Measurements from ENCODE around the gene STAM2. TPM values are rescaled to one million over a fixed set of nuclear protein-coding genes. Genes with fewer than 3 reads are reported as not detected.
"Not testable (repeated sequence)": the region's sequence is repeated elsewhere in the genome, so short reads cannot be mapped to it uniquely, and the experiment has no call there.

Gene STAM2
- total RNA-seq, 2 experiments from 2014 or later: 9.6 to 10.8 TPM

GRCh38 chr2:152189622-152190495, 14.3 kb upstream of the STAM2 start:
- intact Hi-C loops (cut with micrococcal nuclease): loop anchor here (1.0 to 5.0 kb wide), 4 partner anchors 225 to 552 kb away; no protein-coding TSS in a partner anchor
- DNase-seq: peak; percentile 49
- peaks cover 5% of the 10 kb centered on the region for H3K4me1 Mint-ChIP-seq (ENCODE audit: low read depth)
- CTCF ChIA-PET: interaction anchor here (1.0 to 1.2 kb wide), 3 partner anchors 373 to 463 kb away, joined by 3 to 12 read pairs (median 4); no protein-coding TSS in a partner anchor
- no peak overlapping the region for H3K4me3 Mint-ChIP-seq
- H3K27ac Mint-ChIP-seq: no peak overlapping the region
- peaks cover 3% of the 10 kb centered on the region for H3K9me3 Mint-ChIP-seq
- H3K27me3 Mint-ChIP-seq (ENCODE audit: low read depth): peaks cover 17% of the 10 kb centered on the region
- peaks cover 2% of the 10 kb centered on the region for H3K36me3 Mint-ChIP-seq (ENCODE audit: low read depth)

GRCh38 chr2:152186808-152187207, 11.2 kb upstream of the STAM2 start:
- H3K9me3 Mint-ChIP-seq; H3K36me3 Mint-ChIP-seq (ENCODE audit: low read depth); H3K4me3 Mint-ChIP-seq; H3K27ac Mint-ChIP-seq; DNase-seq; H3K27me3 Mint-ChIP-seq (ENCODE audit: low read depth); intact Hi-C loops (cut with micrococcal nuclease): not testable (repeated sequence)
- CTCF ChIA-PET: interaction anchor here (0.5 to 1.2 kb wide), 3 partner anchors 11 to 449 kb away, joined by 3 to 4 read pairs (median 3); partner anchors contain the start of gene STAM2
- H3K4me1 Mint-ChIP-seq (ENCODE audit: low read depth): peaks cover 15% of the 10 kb centered on the region

GRCh38 chr2:152186262-152186661, 10.7 kb upstream of the STAM2 start:
- CTCF ChIA-PET: interaction anchor here (0.5 to 1.4 kb wide), 3 partner anchors 142 to 450 kb away, joined by 3 to 4 read pairs (median 3); no protein-coding TSS in a partner anchor

GRCh38 chr2:152183401-152184073, 8.0 kb upstream of the STAM2 start:
- no peak overlapping the region for H3K27ac Mint-ChIP-seq
- H3K9me3 Mint-ChIP-seq: peaks cover 5% of the 10 kb centered on the region
- CTCF ChIA-PET: interaction anchor here (0.6 to 1.0 kb wide), 3 partner anchors 144 to 451 kb away, joined by 3 to 4 read pairs (median 4); no protein-coding TSS in a partner anchor
- peaks cover 15% of the 10 kb centered on the region for H3K4me1 Mint-ChIP-seq (ENCODE audit: low read depth)
- H3K36me3 Mint-ChIP-seq (ENCODE audit: low read depth): peaks cover 2% of the 10 kb centered on the region
- peaks cover 1% of the 10 kb centered on the region for H3K27me3 Mint-ChIP-seq (ENCODE audit: low read depth)
- no peak overlapping the region for H3K4me3 Mint-ChIP-seq
- no peak for DNase-seq
- intact Hi-C loops (cut with micrococcal nuclease): no loop called here

More at GRCh38 chr2:152186262-152186661, 10.7 kb upstream of the STAM2 start:
- no peak overlapping the region for H3K4me3 Mint-ChIP-seq
- H3K27me3 Mint-ChIP-seq (ENCODE audit: low read depth): peaks cover 5% of the 10 kb centered on the region
- H3K9me3 Mint-ChIP-seq: peaks cover 5% of the 10 kb centered on the region
- H3K27ac Mint-ChIP-seq: no peak overlapping the region
- peaks cover 2% of the 10 kb centered on the region for H3K36me3 Mint-ChIP-seq (ENCODE audit: low read depth)
- peaks cover 15% of the 10 kb centered on the region for H3K4me1 Mint-ChIP-seq (ENCODE audit: low read depth)
- intact Hi-C loops (cut with micrococcal nuclease): no loop called here
- DNase-seq: no peak

- not testable (repeated sequence) for H3K27me3 Mint-ChIP-seq (ENCODE audit: low read depth)
- intact Hi-C loops (cut with micrococcal nuclease): loop anchor here (10.0 kb wide), 1 partner anchor 893 kb away; the partner anchor contains the start of gene NMI
- CTCF ChIA-PET: interaction anchor here (0.6 to 2.1 kb wide), 2 partner anchors 93 to 458 kb away, joined by 4 to 23 read pairs; no protein-coding TSS in a partner anchor
Observed at GRCh38 chr2:152177667-152178066, 2.1 kb upstream of the STAM2 start.

GRCh38 chr2:152176113-152176714, 651 bp upstream of the STAM2 start:
- Mint-ChIP-seq H3K27ac (peak overlapping the region; percentile 97), H3K36me3 (ENCODE audit: low read depth) (peaks cover 4% of the 10 kb centered on the region), H3K27me3 (ENCODE audit: low read depth) (peaks cover 1% of the 10 kb centered on the region), H3K4me1 (ENCODE audit: low read depth) (peaks cover 35% of the 10 kb centered on the region), H3K9me3 (no peaks in the 10 kb centered on the region), H3K4me3 (peak overlapping the region; percentile 95)
- CTCF ChIA-PET: interaction anchor here (0.5 to 2.1 kb wide), 15 partner anchors 9 to 622 kb away, joined by 3 to 23 read pairs (median 3); no protein-coding TSS in a partner anchor
- DNase-seq: no peak
- intact Hi-C loops (cut with micrococcal nuclease): loop anchor here (1.0 to 10.0 kb wide), 8 partner anchors 159 to 1343 kb away; partner anchors contain the start of genes ARL5A, FMNL2 and NMI

More at GRCh38 chr2:152177667-152178066, 2.1 kb upstream of the STAM2 start:
- not testable (repeated sequence) for H3K27ac Mint-ChIP-seq; DNase-seq; H3K9me3 Mint-ChIP-seq; H3K4me3 Mint-ChIP-seq; H3K36me3 Mint-ChIP-seq (ENCODE audit: low read depth)
- peaks cover 24% of the 10 kb centered on the region for H3K4me1 Mint-ChIP-seq (ENCODE audit: low read depth)

GRCh38 chr2:152175012-152175367, 573 bp downstream of the STAM2 start:
- intact Hi-C loops (cut with micrococcal nuclease): loop anchor here (1.0 to 10.0 kb wide), 8 partner anchors 9 to 1303 kb away; partner anchors contain the start of genes CACNB4, NMI, PRPF40A and RPRM
- Mint-ChIP-seq H3K4me1 (ENCODE audit: low read depth) (peaks cover 35% of the 10 kb centered on the region), H3K9me3 (no peaks in the 10 kb centered on the region), H3K27me3 (ENCODE audit: low read depth) (no peaks in the 10 kb centered on the region), H3K27ac (peak overlapping the region; percentile 97), H3K4me3 (peak overlapping the region; percentile 95), H3K36me3 (ENCODE audit: low read depth) (peaks cover 4% of the 10 kb centered on the region)
- CTCF ChIA-PET: interaction anchor here (2.0 kb wide), 1 partner anchor 137 kb away, joined by 5 read pairs; no protein-coding TSS in a partner anchor
- DNase-seq: no peak

- H3K4me1 Mint-ChIP-seq (ENCODE audit: low read depth): peaks cover 38% of the 10 kb centered on the region
- peaks cover 5% of the 10 kb centered on the region for H3K36me3 Mint-ChIP-seq (ENCODE audit: low read depth)
- no peaks in the 10 kb centered on the region for H3K27me3 Mint-ChIP-seq (ENCODE audit: low read depth)
- peak overlapping the region; percentile 97 for H3K27ac Mint-ChIP-seq
- CTCF ChIA-PET: interaction anchor here (1.1 to 2.0 kb wide), 2 partner anchors 137 to 399 kb away, joined by 4 to 5 read pairs; no protein-coding TSS in a partner anchor
- no peaks in the 10 kb centered on the region for H3K9me3 Mint-ChIP-seq
- DNase-seq: no peak
- intact Hi-C loops (cut with micrococcal nuclease): loop anchor here (2.0 to 10.0 kb wide), 2 partner anchors 76 to 890 kb away; partner anchors contain the start of genes CACNB4 and NMI
- peak overlapping the region; percentile 95 for H3K4me3 Mint-ChIP-seq
Observed at GRCh38 chr2:152174574-152174973, 989 bp downstream of the STAM2 start.

- CTCF ChIA-PET: interaction anchor here (1.1 to 1.5 kb wide), 2 partner anchors 399 to 462 kb away, joined by 4 read pairs; no protein-coding TSS in a partner anchor
- no peaks in the 10 kb centered on the region for H3K9me3 Mint-ChIP-seq
- H3K27ac Mint-ChIP-seq: no peak overlapping the region
- intact Hi-C loops (cut with micrococcal nuclease): loop anchor here (2.0 to 10.0 kb wide), 2 partner anchors 75 to 889 kb away; partner anchors contain the start of genes CACNB4 and NMI
- H3K4me3 Mint-ChIP-seq: no peak overlapping the region
- H3K36me3 Mint-ChIP-seq (ENCODE audit: low read depth): peaks cover 8% of the 10 kb centered on the region
- no peaks in the 10 kb centered on the region for H3K27me3 Mint-ChIP-seq (ENCODE audit: low read depth)
- no peak for DNase-seq
- H3K4me1 Mint-ChIP-seq (ENCODE audit: low read depth): peaks cover 43% of the 10 kb centered on the region
Observed at GRCh38 chr2:152173831-152174230, 1.7 kb downstream of the STAM2 start.

GRCh38 chr2:152172201-152172785, 3.3 kb downstream of the STAM2 start:
- not testable (repeated sequence) for DNase-seq; H3K9me3 Mint-ChIP-seq; H3K27ac Mint-ChIP-seq; H3K4me3 Mint-ChIP-seq; H3K27me3 Mint-ChIP-seq (ENCODE audit: low read depth); H3K36me3 Mint-ChIP-seq (ENCODE audit: low read depth)
- intact Hi-C loops (cut with micrococcal nuclease): loop anchor here (10.0 kb wide), 1 partner anchor 887 kb away; the partner anchor contains the start of gene NMI
- CTCF ChIA-PET: interaction anchor here (0.7 kb wide), 1 partner anchor 134 kb away, joined by 3 read pairs; no protein-coding TSS in a partner anchor
- peaks cover 47% of the 10 kb centered on the region for H3K4me1 Mint-ChIP-seq (ENCODE audit: low read depth)

- H3K4me1 Mint-ChIP-seq (ENCODE audit: low read depth): peaks cover 50% of the 10 kb centered on the region
- intact Hi-C loops (cut with micrococcal nuclease): loop anchor here (10.0 kb wide), 1 partner anchor 887 kb away; the partner anchor contains the start of gene NMI
- CTCF ChIA-PET: no interaction called here
- DNase-seq: no peak
- H3K27ac Mint-ChIP-seq: no peak overlapping the region
- H3K36me3 Mint-ChIP-seq (ENCODE audit: low read depth): peaks cover 8% of the 10 kb centered on the region
- H3K4me3 Mint-ChIP-seq: no peak overlapping the region
- H3K9me3 Mint-ChIP-seq: no peaks in the 10 kb centered on the region
- H3K27me3 Mint-ChIP-seq (ENCODE audit: low read depth): no peaks in the 10 kb centered on the region
Observed at GRCh38 chr2:152171718-152172117, 3.8 kb downstream of the STAM2 start.
